Stomach (tissue), 4 donors: Measurements from ENCODE around the gene FOXC2.

Experiments
- CTCF ChIP-seq, 7 experiments: fragments of 450-650 bp in 4 of 7; fragments of 200-600 bp in 3 of 7; sonication (generic) in 3 of 7; IDR thresholded peaks; one replicate each; pipeline ENCODE4 v1.5.1; 2016 to 2019; ENCODE audit warnings: antibody characterized with exemption in 7 of 7, control low read depth in 2 of 7, mild to moderate bottlenecking in 1 of 7
- EP300 ChIP-seq: sonication (generic); formaldehyde crosslinking; IDR thresholded peaks from one replicate; pipeline ENCODE4 v1.6.1; 2017; ENCODE audit warnings: antibody characterized with exemption
- POLR2A ChIP-seq, 4 donors: fragments of 450-650 bp; IDR thresholded peaks; one replicate each; pipeline ENCODE4 v1.6.1; 2016; ENCODE audit warnings: antibody characterized with exemption in 4 of 4, control low read depth in 2 of 4, mild to moderate bottlenecking in 1 of 4, moderate library complexity in 1 of 4
- POLR2AphosphoS5 ChIP-seq, 3 donors: sonication (generic); formaldehyde crosslinking; IDR thresholded peaks; one replicate each; pipeline ENCODE4 v1.6.1; 2016; ENCODE audit warnings: antibody characterized with exemption in 3 of 3

- TF ChIP-seq CTCF (IDR thresholded peaks at IDR 0.05), result no peak
- TF ChIP-seq POLR2A (IDR thresholded peaks at IDR 0.05), result no peak
- TF ChIP-seq POLR2AphosphoS5 (IDR thresholded peaks at IDR 0.05), result no peak
- TF ChIP-seq EP300, result no peak
These were observed 29.5 kb downstream of the FOXC2 start for GRCh38 chr16:86595983-86596605.
